WTC11 (cell line): ENCODE measurements around the gene ITPK1. TPM values are rescaled to one million over a fixed set of nuclear protein-coding genes. Genes with fewer than 3 reads are reported as not detected.
A peak's percentile ranks its signal among the peaks of the same experiment; 100 is the strongest.

Experiments used
- ATAC-seq: fragments of 200-7000 bp; cut with Tn5 transposase; 2 replicates; pipeline ENCODE4 v1.10.0; 2021; ENCODE audit warnings: mild to moderate bottlenecking, moderate library complexity
- CTCF ChIA-PET: fragments of 300-600 bp; sonication (Branson Sonifier 250); formaldehyde crosslinking; loops from one replicate; lab custom pipeline; 2021; ENCODE audit warnings: antibody characterized with exemption; lab: Charles Lee
- POLR2A ChIA-PET: fragments of 350-600 bp; sonication (Branson Sonifier 250); formaldehyde crosslinking; loops from one replicate; lab custom pipeline; 2021; ENCODE audit warnings: antibody characterized with exemption; lab: Charles Lee
- DNase-seq: peaks from one replicate; pipeline ENCODE4 v3.0.0; 2021; ENCODE audit warnings: low spot score
- H3K27ac Mint-ChIP-seq: 2 replicates; pipeline ENCODE4 v1.8.0; 2021; ENCODE audit warnings: mixed read lengths
- H3K27me3 Mint-ChIP-seq: 2 replicates; pipeline ENCODE4 v1.8.0; 2021; ENCODE audit warnings: low read depth, mild to moderate bottlenecking, moderate library complexity, mixed read lengths
- H3K36me3 Mint-ChIP-seq: 2 replicates; pipeline ENCODE4 v1.8.0; 2021; ENCODE audit warnings: mixed read lengths
- H3K4me1 Mint-ChIP-seq: 2 replicates; pipeline ENCODE4 v1.8.0; 2022; ENCODE audit warnings: mixed read lengths
- H3K4me3 Mint-ChIP-seq: 2 replicates; pipeline ENCODE4 v1.8.0; 2021; ENCODE audit warnings: mild to moderate bottlenecking, moderate library complexity, mixed read lengths
- H3K9me3 Mint-ChIP-seq: 2 replicates; pipeline ENCODE4 v1.8.0; 2021; ENCODE audit warnings: mixed read lengths
- ATF1 ChIP-seq: sonication (generic); formaldehyde crosslinking; IDR thresholded peaks from 2 replicates; pipeline ENCODE4 v1.8.1; 2023; ENCODE audit warnings: mild to moderate bottlenecking, moderate library complexity, missing genetic modification reagents
- FOXK1 ChIP-seq: sonication (generic); formaldehyde crosslinking; IDR thresholded peaks from 2 replicates; pipeline ENCODE4 v1.8.0; 2022; ENCODE audit warnings: mild to moderate bottlenecking, moderate library complexity, missing genetic modification reagents
- GTF2I ChIP-seq: fragments of 250-450 bp; sonication (Bioruptor Pico); conservative IDR thresholded peaks from 2 replicates; pipeline ENCODE4 v1.4.0; 2021; ENCODE audit warnings: mild to moderate bottlenecking
- HMGA2 ChIP-seq: fragments of 250-450 bp; sonication (Bioruptor Pico); IDR thresholded peaks from 2 replicates; pipeline ENCODE4 v1.4.0; 2021; ENCODE audit warnings: mild to moderate bottlenecking, moderate library complexity
- JUN ChIP-seq: sonication (generic); formaldehyde crosslinking; IDR thresholded peaks from 2 replicates; pipeline ENCODE4 v1.8.0; 2023; ENCODE audit warnings: mild to moderate bottlenecking, missing genetic modification reagents
- NFE2L1 ChIP-seq: sonication (generic); formaldehyde crosslinking; IDR thresholded peaks from 2 replicates; pipeline ENCODE4 v1.8.1; 2023; ENCODE audit warnings: missing genetic modification reagents
- RORB ChIP-seq: fragments of 250-450 bp; sonication (Bioruptor Pico); IDR thresholded peaks from 2 replicates; pipeline ENCODE4 v1.9.0; 2021; ENCODE audit warnings: mild to moderate bottlenecking
- SOX15 ChIP-seq: fragments of 250-450 bp; sonication (Bioruptor Pico); IDR thresholded peaks from 2 replicates; pipeline ENCODE4 v1.9.0; 2021; ENCODE audit warnings: mild to moderate bottlenecking
- TEAD1 ChIP-seq: sonication (generic); formaldehyde crosslinking; IDR thresholded peaks from 2 replicates; pipeline ENCODE4 v1.8.0; 2022; ENCODE audit warnings: mild to moderate bottlenecking, missing genetic modification reagents
- TP53 ChIP-seq: sonication (generic); formaldehyde crosslinking; IDR thresholded peaks from 2 replicates; pipeline ENCODE4 v1.8.1; 2023; ENCODE audit warnings: mild to moderate bottlenecking, missing genetic modification reagents
- ZNF219 ChIP-seq: sonication (generic); formaldehyde crosslinking; IDR thresholded peaks from 2 replicates; pipeline ENCODE4 v1.8.0; 2023; ENCODE audit warnings: missing genetic modification reagents, mild to moderate bottlenecking, borderline replicate concordance
- ZNF263 ChIP-seq: sonication (generic); formaldehyde crosslinking; IDR thresholded peaks from 2 replicates; pipeline ENCODE4 v1.8.1; 2022; ENCODE audit warnings: low read depth, mild to moderate bottlenecking, moderate library complexity, missing genetic modification reagents
- ZNF396 ChIP-seq: fragments of 250-450 bp; sonication (Bioruptor Pico); IDR thresholded peaks from 2 replicates; pipeline ENCODE4 v1.8.0; 2021; ENCODE audit warnings: mild to moderate bottlenecking, moderate library complexity, borderline replicate concordance
- ZNF671 ChIP-seq: fragments of 250-450 bp; sonication (Bioruptor Pico); IDR thresholded peaks from 2 replicates; pipeline ENCODE4 v1.8.0; 2021; ENCODE audit warnings: mild to moderate bottlenecking
- total RNA-seq: library from RNA; stranded (reverse); gene quantifications from 3 replicates; pipeline ENCODE4 v1.2.3, GENCODE V29; 2021
- TF ChIP-seq, protein P1 (sequence below): sonication (generic); formaldehyde crosslinking; IDR thresholded peaks from 2 replicates; pipeline ENCODE4 v1.8.0; 2022; ENCODE audit warnings: mild to moderate bottlenecking, missing genetic modification reagents
- TF ChIP-seq, protein P2 (sequence below): sonication (generic); formaldehyde crosslinking; IDR thresholded peaks from 2 replicates; pipeline ENCODE4 v1.8.1; 2022; ENCODE audit warnings: mild to moderate bottlenecking, missing genetic modification reagents, moderate library complexity, borderline replicate concordance
- TF ChIP-seq, protein P3 (sequence below): sonication (generic); formaldehyde crosslinking; IDR thresholded peaks from 2 replicates; pipeline ENCODE4 v1.8.1; 2023; ENCODE audit warnings: mild to moderate bottlenecking, missing genetic modification reagents, moderate library complexity
- TF ChIP-seq, protein P4 (sequence below): sonication (generic); formaldehyde crosslinking; IDR thresholded peaks from 2 replicates; pipeline ENCODE4 v1.8.1; 2023; ENCODE audit warnings: mild to moderate bottlenecking, missing genetic modification reagents, moderate library complexity
- TF ChIP-seq, protein P5 (sequence below): sonication (generic); formaldehyde crosslinking; IDR thresholded peaks from 2 replicates; pipeline ENCODE4 v1.8.1; 2023; ENCODE audit warnings: mild to moderate bottlenecking, missing genetic modification reagents, borderline replicate concordance
- TF ChIP-seq, protein P6 (sequence below): fragments of 250-450 bp; sonication (Bioruptor Pico); IDR thresholded peaks from 2 replicates; pipeline ENCODE4 v1.9.0; 2021; ENCODE audit warnings: mild to moderate bottlenecking
- TF ChIP-seq, protein P7 (sequence below): sonication (generic); formaldehyde crosslinking; IDR thresholded peaks from 2 replicates; pipeline ENCODE4 v1.8.1; 2022; ENCODE audit warnings: mild to moderate bottlenecking, moderate library complexity, missing genetic modification reagents
- TF ChIP-seq, protein P8 (sequence below): sonication (generic); formaldehyde crosslinking; conservative IDR thresholded peaks from 2 replicates; pipeline ENCODE4 v1.8.1; 2023; ENCODE audit warnings: mild to moderate bottlenecking, low read depth, missing genetic modification reagents, moderate library complexity

The ITPK1 gene
- total RNA-seq, 1 experiment from 2014 or later: 144 TPM

DNA sequence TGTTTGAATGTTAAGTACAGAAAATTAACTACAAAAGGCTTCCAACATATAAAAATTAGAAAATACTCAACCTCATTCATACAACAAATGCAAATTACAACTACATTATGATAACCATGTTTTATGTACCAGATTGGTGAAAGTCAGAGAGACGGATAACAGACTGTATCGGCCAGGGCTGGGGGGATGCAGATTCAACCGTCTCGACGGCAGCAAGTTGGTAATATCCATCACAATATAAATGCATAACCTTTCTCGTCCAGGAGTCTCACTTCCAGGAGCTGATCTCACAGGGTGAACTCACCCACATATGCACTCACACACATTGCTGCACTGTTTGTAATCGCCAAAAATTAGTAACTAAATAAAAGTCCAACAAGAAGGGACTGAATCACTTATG lies 89.4 kb downstream of the ITPK1 start (continued):
- TF ChIP-seq TP53 (CRISPR knock-in tag) (no peak), ZNF396 (CRISPR knock-in tag) (no peak), FOXK1 (CRISPR knock-in tag) (no peak), TEAD1 (CRISPR knock-in tag) (no peak), RORB (CRISPR knock-in tag) (no peak)
- TF ChIP-seq, protein P1, sequence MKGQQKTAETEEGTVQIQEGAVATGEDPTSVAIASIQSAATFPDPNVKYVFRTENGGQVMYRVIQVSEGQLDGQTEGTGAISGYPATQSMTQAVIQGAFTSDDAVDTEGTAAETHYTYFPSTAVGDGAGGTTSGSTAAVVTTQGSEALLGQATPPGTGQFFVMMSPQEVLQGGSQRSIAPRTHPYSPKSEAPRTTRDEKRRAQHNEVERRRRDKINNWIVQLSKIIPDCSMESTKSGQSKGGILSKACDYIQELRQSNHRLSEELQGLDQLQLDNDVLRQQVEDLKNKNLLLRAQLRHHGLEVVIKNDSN (CRISPR knock-in tag): no peak
- TF ChIP-seq, protein P2, sequence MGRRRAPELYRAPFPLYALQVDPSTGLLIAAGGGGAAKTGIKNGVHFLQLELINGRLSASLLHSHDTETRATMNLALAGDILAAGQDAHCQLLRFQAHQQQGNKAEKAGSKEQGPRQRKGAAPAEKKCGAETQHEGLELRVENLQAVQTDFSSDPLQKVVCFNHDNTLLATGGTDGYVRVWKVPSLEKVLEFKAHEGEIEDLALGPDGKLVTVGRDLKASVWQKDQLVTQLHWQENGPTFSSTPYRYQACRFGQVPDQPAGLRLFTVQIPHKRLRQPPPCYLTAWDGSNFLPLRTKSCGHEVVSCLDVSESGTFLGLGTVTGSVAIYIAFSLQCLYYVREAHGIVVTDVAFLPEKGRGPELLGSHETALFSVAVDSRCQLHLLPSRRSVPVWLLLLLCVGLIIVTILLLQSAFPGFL (CRISPR knock-in tag): no peak
- TF ChIP-seq, protein P3, sequence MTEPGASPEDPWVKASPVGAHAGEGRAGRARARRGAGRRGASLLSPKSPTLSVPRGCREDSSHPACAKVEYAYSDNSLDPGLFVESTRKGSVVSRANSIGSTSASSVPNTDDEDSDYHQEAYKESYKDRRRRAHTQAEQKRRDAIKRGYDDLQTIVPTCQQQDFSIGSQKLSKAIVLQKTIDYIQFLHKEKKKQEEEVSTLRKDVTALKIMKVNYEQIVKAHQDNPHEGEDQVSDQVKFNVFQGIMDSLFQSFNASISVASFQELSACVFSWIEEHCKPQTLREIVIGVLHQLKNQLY (CRISPR knock-in tag): no peak

DNA sequence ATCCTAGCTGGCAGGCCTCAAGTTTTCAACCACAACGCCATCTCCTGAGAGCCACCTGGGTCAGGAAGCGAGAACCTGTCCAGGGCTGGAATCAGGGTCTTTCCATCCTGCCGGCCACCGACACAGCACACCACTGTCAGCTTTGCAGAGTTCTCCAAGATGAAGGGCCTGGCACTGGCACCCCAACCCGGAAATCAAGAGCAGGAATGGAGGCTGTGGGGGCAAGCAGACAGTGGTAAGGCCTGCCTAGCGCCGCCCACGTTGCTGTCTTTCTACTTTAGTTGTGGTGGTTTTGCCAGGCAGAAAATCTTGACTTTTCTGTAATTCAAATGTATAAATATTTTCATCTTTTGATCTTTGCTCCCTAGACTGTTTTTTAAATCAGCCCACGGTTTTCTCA lies 90.7 kb downstream of the ITPK1 start:
- CTCF ChIA-PET: interaction anchor here (1.1 kb wide), 1 partner anchor 9 kb away, joined by 4 read pairs; no protein-coding TSS in a partner anchor
- no peak overlapping the region for H3K4me3 Mint-ChIP-seq
- H3K27me3 Mint-ChIP-seq: no peaks in the 10 kb centered on the region

DNA sequence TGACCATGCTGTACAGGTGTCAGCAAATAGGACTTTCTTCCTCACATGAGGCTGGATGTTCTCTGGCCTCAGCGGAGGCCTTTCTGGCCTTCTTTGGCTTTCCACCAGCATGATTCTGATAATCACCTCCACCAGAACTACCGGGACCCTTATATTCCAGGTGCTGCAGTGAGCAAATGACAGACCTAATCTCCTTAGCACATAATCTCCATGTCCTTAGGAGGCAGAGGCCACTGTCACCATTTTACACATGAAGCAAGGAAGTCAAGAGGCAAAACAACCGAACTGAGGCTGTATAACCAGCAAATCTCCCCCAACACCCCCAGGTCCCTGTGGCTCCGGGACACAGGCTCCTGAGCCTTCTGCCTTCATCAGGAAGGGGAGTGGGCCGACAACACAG lies 91.2 kb downstream of the ITPK1 start:
- Mint-ChIP-seq H3K36me3 (peaks cover 2% of the 10 kb centered on the region; the same call in 1 of the 2 replicates), H3K27ac (peak overlapping the region; percentile 90)

More for the DNA sequence above, 90.7 kb downstream of the ITPK1 start:
- DNase-seq: no peak
- H3K4me1 Mint-ChIP-seq: peaks cover 49% of the 10 kb centered on the region
- TF ChIP-seq, protein P4, sequence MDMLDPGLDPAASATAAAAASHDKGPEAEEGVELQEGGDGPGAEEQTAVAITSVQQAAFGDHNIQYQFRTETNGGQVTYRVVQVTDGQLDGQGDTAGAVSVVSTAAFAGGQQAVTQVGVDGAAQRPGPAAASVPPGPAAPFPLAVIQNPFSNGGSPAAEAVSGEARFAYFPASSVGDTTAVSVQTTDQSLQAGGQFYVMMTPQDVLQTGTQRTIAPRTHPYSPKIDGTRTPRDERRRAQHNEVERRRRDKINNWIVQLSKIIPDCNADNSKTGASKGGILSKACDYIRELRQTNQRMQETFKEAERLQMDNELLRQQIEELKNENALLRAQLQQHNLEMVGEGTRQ: no peak
- TF ChIP-seq ZNF263 (CRISPR knock-in tag): no peak
- no peak for TF ChIP-seq HMGA2 (CRISPR knock-in tag)
- TF ChIP-seq, protein P5, sequence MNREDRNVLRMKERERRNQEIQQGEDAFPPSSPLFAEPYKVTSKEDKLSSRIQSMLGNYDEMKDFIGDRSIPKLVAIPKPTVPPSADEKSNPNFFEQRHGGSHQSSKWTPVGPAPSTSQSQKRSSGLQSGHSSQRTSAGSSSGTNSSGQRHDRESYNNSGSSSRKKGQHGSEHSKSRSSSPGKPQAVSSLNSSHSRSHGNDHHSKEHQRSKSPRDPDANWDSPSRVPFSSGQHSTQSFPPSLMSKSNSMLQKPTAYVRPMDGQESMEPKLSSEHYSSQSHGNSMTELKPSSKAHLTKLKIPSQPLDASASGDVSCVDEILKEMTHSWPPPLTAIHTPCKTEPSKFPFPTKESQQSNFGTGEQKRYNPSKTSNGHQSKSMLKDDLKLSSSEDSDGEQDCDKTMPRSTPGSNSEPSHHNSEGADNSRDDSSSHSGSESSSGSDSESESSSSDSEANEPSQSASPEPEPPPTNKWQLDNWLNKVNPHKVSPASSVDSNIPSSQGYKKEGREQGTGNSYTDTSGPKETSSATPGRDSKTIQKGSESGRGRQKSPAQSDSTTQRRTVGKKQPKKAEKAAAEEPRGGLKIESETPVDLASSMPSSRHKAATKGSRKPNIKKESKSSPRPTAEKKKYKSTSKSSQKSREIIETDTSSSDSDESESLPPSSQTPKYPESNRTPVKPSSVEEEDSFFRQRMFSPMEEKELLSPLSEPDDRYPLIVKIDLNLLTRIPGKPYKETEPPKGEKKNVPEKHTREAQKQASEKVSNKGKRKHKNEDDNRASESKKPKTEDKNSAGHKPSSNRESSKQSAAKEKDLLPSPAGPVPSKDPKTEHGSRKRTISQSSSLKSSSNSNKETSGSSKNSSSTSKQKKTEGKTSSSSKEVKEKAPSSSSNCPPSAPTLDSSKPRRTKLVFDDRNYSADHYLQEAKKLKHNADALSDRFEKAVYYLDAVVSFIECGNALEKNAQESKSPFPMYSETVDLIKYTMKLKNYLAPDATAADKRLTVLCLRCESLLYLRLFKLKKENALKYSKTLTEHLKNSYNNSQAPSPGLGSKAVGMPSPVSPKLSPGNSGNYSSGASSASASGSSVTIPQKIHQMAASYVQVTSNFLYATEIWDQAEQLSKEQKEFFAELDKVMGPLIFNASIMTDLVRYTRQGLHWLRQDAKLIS: no peak
- no peak for TF ChIP-seq TEAD1 (CRISPR knock-in tag)
- TF ChIP-seq, all 79 proteins: peak for 0
- H3K36me3 Mint-ChIP-seq: peaks cover 2% of the 10 kb centered on the region; the same call in 1 of the 2 replicates
- no peaks in the 10 kb centered on the region for H3K9me3 Mint-ChIP-seq
- ATAC-seq: no peak
- peak overlapping the region; percentile 54; the same call in 1 of the 2 replicates for H3K27ac Mint-ChIP-seq
- POLR2A ChIA-PET: interaction anchor here (0.5 kb wide), 1 partner anchor 1928 kb away, joined by 3 read pairs; no protein-coding TSS in a partner anchor

More for the DNA sequence above, 91.2 kb downstream of the ITPK1 start:
- DNase-seq (no peak), ATAC-seq (no peak)
- Mint-ChIP-seq H3K4me1 (peaks cover 55% of the 10 kb centered on the region), H3K9me3 (no peaks in the 10 kb centered on the region), H3K27me3 (no peaks in the 10 kb centered on the region), H3K4me3 (no peak overlapping the region)
- ChIA-PET CTCF (interaction anchor here (1.1 to 2.3 kb wide), 2 partner anchors 10 to 89 kb away, joined by 4 to 7 read pairs; no protein-coding TSS in a partner anchor), POLR2A (no interaction called here)
- TF ChIP-seq, protein P6, sequence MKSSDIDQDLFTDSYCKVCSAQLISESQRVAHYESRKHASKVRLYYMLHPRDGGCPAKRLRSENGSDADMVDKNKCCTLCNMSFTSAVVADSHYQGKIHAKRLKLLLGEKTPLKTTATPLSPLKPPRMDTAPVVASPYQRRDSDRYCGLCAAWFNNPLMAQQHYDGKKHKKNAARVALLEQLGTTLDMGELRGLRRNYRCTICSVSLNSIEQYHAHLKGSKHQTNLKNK (CRISPR knock-in tag): no peak
- TF ChIP-seq ZNF671 (CRISPR knock-in tag): no peak
- TF ChIP-seq SOX15: no peak
- TF ChIP-seq, protein P7, sequence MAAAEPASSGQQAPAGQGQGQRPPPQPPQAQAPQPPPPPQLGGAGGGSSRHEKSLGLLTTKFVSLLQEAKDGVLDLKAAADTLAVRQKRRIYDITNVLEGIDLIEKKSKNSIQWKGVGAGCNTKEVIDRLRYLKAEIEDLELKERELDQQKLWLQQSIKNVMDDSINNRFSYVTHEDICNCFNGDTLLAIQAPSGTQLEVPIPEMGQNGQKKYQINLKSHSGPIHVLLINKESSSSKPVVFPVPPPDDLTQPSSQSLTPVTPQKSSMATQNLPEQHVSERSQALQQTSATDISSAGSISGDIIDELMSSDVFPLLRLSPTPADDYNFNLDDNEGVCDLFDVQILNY (CRISPR knock-in tag): no peak
- TF ChIP-seq NFE2L1 (CRISPR knock-in tag): no peak
- no peak for TF ChIP-seq JUN (CRISPR knock-in tag)
- TF ChIP-seq TP53 (CRISPR knock-in tag): no peak
- TF ChIP-seq ATF1: no peak
- TF ChIP-seq, protein P8, sequence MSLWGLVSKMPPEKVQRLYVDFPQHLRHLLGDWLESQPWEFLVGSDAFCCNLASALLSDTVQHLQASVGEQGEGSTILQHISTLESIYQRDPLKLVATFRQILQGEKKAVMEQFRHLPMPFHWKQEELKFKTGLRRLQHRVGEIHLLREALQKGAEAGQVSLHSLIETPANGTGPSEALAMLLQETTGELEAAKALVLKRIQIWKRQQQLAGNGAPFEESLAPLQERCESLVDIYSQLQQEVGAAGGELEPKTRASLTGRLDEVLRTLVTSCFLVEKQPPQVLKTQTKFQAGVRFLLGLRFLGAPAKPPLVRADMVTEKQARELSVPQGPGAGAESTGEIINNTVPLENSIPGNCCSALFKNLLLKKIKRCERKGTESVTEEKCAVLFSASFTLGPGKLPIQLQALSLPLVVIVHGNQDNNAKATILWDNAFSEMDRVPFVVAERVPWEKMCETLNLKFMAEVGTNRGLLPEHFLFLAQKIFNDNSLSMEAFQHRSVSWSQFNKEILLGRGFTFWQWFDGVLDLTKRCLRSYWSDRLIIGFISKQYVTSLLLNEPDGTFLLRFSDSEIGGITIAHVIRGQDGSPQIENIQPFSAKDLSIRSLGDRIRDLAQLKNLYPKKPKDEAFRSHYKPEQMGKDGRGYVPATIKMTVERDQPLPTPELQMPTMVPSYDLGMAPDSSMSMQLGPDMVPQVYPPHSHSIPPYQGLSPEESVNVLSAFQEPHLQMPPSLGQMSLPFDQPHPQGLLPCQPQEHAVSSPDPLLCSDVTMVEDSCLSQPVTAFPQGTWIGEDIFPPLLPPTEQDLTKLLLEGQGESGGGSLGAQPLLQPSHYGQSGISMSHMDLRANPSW (CRISPR knock-in tag): no peak
- TF ChIP-seq ZNF219 (CRISPR knock-in tag): no peak
- no peak for TF ChIP-seq GTF2I
- no peak for TF ChIP-seq TEAD1 (CRISPR knock-in tag)
